Measurements from ENCODE around the gene QRICH1. TPM values are rescaled to one million over a fixed set of nuclear protein-coding genes. Genes with fewer than 3 reads are reported as not detected.

The QRICH1 gene
- total RNA-seq, 1 donor = 75.3 TPM

GRCh38 chr3:48983096-48983495 is 110.8 kb downstream of the QRICH1 start:
- TF ChIP-seq CTCF (IDR thresholded peaks at IDR 0.05; ENCODE audit: insufficient read depth, low read length) = no peak
- DNase-seq (ENCODE audit: low read depth) = no peak
- no peak overlapping the region for H3K4me3 ChIP-seq (ENCODE audit: low read depth, low read length)

- TF ChIP-seq CTCF (IDR thresholded peaks at IDR 0.05; ENCODE audit: insufficient read depth, low read length) = no peak
- no peak overlapping the region for H3K4me3 ChIP-seq (ENCODE audit: low read depth, low read length)
- DNase-seq (ENCODE audit: low read depth) = no peak
Measured at GRCh38 chr3:48982686-48983085, 111.2 kb downstream of the QRICH1 start.

- no peak for TF ChIP-seq CTCF (IDR thresholded peaks at IDR 0.05; ENCODE audit: insufficient read depth, low read length)
- DNase-seq (ENCODE audit: low read depth) = no peak
- no peak overlapping the region for H3K4me3 ChIP-seq (ENCODE audit: low read depth, low read length)
Measured at GRCh38 chr3:48982016-48982415, 111.9 kb downstream of the QRICH1 start.

- TF ChIP-seq CTCF (IDR thresholded peaks at IDR 0.05; ENCODE audit: insufficient read depth, low read length) = no peak
- no peak overlapping the region for H3K4me3 ChIP-seq (ENCODE audit: low read depth, low read length)
- no peak for DNase-seq (ENCODE audit: low read depth)
Measured at GRCh38 chr3:48980295-48980694, 113.6 kb downstream of the QRICH1 start.

Small RNA genes lying within 50 kb of the gene (small RNA-seq; reads per million reads assigned to genes)
- gene MIR191 (21,899 reads per million, percentile 100 among the genes with 10 or more reads in this experiment), gene MIR425 (796 reads per million, percentile 99 among the genes with 10 or more reads in this experiment), gene RN7SL182P (not detected)

Other genes with a start within 250 kb of the QRICH1 start
- gene PRKAR2A, start 246.2 kb downstream of the QRICH1 start, total RNA-seq (ENCODE audit: low replicate concordance) = 33.9 and 43.4 TPM in 2 replicates
- 17.7 and 20.9 TPM in 2 replicates for gene SLC25A20, start 195.2 kb downstream of the QRICH1 start, total RNA-seq (ENCODE audit: low replicate concordance)
- 68.6 and 106 TPM in 2 replicates for gene ARIH2, start 175.2 kb downstream of the QRICH1 start, total RNA-seq (ENCODE audit: low replicate concordance)
- 22.2 and 49.1 TPM in 2 replicates for gene P4HTM, start 103.8 kb downstream of the QRICH1 start, total RNA-seq (ENCODE audit: low replicate concordance)
- gene WDR6, start 86.7 kb downstream of the QRICH1 start, total RNA-seq (ENCODE audit: low replicate concordance) = 65.4 and 99.8 TPM in 2 replicates
- gene DALRD3, start 75.5 kb downstream of the QRICH1 start, total RNA-seq (ENCODE audit: low replicate concordance) = 32.6 and 46.4 TPM in 2 replicates
- gene NDUFAF3, start 72.0 kb downstream of the QRICH1 start, total RNA-seq (ENCODE audit: low replicate concordance) = 22.1 and 41.0 TPM in 2 replicates
- 313 and 402 TPM in 2 replicates for gene IMPDH2, start 64.7 kb downstream of the QRICH1 start, total RNA-seq (ENCODE audit: low replicate concordance)
- gene QARS1, start 10.7 kb upstream of the QRICH1 start, total RNA-seq (ENCODE audit: low replicate concordance) = 306 and 348 TPM in 2 replicates
- gene USP19, start 26.8 kb upstream of the QRICH1 start, total RNA-seq (ENCODE audit: low replicate concordance) = 23.7 and 36.0 TPM in 2 replicates
- 202 and 937 TPM in 2 replicates for gene LAMB2, start 39.0 kb upstream of the QRICH1 start, total RNA-seq (ENCODE audit: low replicate concordance)
- 14.8 and 22.7 TPM in 2 replicates for gene CCDC71, start 72.3 kb upstream of the QRICH1 start, total RNA-seq (ENCODE audit: low replicate concordance)
- 23.8 and 91.7 TPM in 2 replicates for gene KLHDC8B, start 77.5 kb upstream of the QRICH1 start, total RNA-seq (ENCODE audit: low replicate concordance)
- gene C3orf62, start 183.2 kb upstream of the QRICH1 start, total RNA-seq (ENCODE audit: low replicate concordance) = 1.3 and 2.9 TPM in 2 replicates
- 23.0 and 28.9 TPM in 2 replicates for gene USP4, start 246.0 kb upstream of the QRICH1 start, total RNA-seq (ENCODE audit: low replicate concordance)